GM21529 (cell line): Measurements from ENCODE around the gene MSRB1.
"Not testable (repeated sequence)": the region's sequence is repeated elsewhere in the genome, so short reads cannot be mapped to it uniquely, and the experiment has no call there.

Source experiments
- ATAC-seq: cut with Tn5 transposase; IDR thresholded peaks from one replicate; pipeline ENCODE4 v1.9.1; 2021; ENCODE audit not compliant: unreplicated experiment

Gene MSRB1

DNA sequence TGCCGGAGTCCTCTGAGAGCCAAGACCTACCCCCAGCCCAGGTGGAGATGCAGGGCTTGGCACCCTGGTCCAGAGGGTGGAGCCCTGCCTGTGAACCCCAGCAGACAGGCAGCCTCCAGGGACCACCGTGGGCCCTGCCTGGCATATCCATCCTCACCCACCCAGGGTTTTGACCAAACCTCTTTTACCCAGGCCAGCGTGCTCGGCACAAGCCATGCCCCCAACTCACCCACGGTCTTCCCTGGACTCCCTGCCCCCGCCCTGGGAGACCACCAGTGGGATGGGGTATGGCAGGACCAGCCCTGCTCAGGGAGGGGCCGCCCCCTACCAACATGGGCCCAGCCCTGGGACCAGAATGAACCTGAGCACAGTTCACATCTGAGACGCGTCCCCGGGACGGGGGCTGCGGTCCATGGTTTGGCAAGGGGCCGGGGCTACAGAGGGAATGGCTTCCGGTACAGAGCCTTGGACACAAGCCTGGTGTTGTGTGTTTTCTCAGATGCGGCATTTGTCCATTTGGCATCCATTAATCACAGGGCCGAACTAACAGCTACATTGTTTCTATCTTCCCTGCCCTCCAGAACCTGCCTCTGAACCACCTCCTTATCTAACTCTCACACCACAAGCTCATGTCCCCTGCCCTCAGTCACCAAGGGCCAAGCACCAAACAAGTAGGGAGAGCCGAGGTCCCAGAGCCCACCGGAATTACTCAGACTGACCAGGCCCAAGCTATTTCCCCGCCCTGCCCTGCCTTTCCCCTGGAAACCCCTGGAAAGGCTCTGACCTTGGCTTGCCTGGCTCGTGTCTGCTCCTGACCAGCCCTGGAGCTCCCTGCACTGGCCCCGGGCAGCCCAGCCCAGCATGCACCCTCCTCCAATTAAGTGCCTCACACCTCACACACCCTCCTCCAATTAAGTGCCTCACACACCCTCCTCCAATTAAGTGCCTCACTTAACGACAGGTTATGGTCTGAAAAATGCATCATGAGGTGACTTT lies 38.9 kb downstream of the MSRB1 start:
- no peak for ATAC-seq

GRCh38 chr16:1903220-1903574 lies 39.8 kb downstream of the MSRB1 start:
- no peak for ATAC-seq

DNA sequence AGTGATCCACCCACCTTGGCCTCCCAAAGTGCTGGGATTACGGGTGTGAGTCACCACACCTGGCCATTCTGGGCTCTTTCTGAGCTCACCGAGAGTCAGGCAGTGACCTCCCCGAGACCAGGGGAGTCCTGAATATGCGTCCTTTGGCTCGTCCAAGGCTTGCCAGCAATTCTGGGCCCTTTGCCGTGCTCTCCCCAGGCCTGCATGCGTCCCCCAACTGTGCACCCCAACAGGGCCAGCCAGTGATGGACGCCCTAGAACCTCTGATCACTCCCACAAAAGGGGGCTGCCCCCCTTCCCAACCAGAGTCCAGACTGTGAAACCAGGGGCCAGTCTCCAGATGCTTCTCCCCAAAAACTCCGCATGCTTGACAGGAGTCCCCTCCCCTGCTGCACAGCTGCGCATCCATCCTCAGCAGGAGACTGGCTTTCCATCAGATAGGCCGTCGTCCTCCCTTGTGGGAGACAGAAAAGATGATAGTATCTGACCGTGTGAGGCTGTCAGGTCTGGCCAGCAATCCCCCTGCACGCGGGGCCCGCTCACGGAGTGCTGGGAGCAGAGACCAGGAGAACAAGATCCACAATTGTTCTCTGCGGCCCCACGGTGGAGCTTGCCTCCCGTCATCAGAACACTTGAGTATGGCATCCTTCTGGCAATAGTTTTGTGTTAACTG lies 40.3 kb downstream of the MSRB1 start:
- ATAC-seq = no peak

GRCh38 chr16:1900452-1900774 lies 42.6 kb downstream of the MSRB1 start:
- ATAC-seq = no peak

DNA sequence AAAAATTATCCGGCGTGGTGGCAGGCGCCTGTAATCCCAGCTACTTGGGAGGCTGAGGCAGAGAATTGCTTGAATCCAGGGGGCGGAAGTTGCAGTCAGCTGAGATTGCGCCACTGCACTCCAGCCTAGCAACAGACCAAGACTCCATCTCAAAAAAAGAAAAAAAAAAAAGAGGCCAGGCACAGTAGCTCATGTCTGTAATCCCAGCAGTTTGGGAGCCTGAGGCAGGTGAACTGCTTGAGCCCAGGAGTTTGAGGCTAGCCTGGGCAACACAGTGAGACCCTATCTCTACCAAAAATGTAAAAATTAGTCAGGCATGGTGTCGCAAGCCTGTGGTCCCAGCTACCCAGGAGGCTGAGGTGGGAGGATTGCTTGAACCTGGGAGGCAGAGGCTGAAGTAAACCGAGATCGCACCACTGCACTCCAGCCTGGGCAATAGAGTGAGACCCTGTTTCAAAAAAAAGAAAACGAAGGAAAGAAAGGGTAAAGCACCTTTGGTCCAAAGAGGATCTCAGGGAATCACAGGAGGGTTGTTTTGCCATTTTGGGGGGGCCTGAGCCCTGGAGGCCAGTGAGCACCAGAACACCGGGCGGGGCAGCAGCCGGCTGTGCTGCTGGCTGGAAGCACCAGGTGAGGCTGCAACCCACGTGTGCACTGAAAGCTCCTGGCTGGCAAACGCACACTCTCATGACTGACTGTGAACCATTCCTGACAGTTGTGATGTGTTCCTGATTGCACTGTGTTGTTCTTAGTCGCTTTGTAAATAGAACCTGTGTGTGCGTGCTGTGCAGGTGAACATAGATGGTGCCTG lies 43.2 kb downstream of the MSRB1 start:
- no peak for ATAC-seq

GRCh38 chr16:1897692-1898091 lies 45.3 kb downstream of the MSRB1 start:
- not testable (repeated sequence) for ATAC-seq

GRCh38 chr16:1895949-1896675 lies 46.9 kb downstream of the MSRB1 start:
- no peak for ATAC-seq

- no peak for ATAC-seq
These were observed 47.9 kb downstream of the MSRB1 start for GRCh38 chr16:1895068-1895467.

DNA sequence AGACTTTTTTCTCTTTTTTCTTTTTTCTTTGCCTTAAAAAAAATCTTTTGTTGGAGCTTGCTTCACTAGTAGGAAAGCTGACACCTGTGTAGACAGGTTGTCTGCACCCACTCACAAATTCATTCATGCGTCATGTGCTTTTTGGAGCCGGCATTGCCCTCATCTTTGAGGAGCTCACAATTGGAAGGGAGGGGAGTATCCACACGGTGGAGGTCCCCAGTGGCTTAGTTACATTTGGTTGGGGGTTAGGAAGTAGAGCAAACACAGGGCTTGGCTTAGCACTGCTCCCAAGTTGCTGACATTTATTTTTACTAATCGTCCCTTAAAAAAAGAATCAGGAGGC lies 52.3 kb downstream of the MSRB1 start:
- no peak for ATAC-seq

- no peak for ATAC-seq
These were observed 52.8 kb downstream of the MSRB1 start for GRCh38 chr16:1890024-1890707.
